Testis (tissue), 2 donors: Measurements from ENCODE around the gene CAD.

ENCODE experiments used
- CTCF ChIP-seq, 3 experiments: fragments of 450-650 bp in 2 of 3; fragments of 200-600 bp in 1 of 3; sonication (generic) in 1 of 3; IDR thresholded peaks; one replicate each; pipeline ENCODE4 v1.5.1; 2016 to 2019; ENCODE audit warnings: antibody characterized with exemption in 3 of 3, mild to moderate bottlenecking in 2 of 3, moderate library complexity in 1 of 3
- POLR2A ChIP-seq: fragments of 450-650 bp; IDR thresholded peaks from one replicate; pipeline ENCODE4 v1.6.1; 2017; ENCODE audit warnings: antibody characterized with exemption, mild to moderate bottlenecking, moderate library complexity

GRCh38 chr2:27204566-27204965 is 12.6 kb upstream of the CAD start:
- TF ChIP-seq CTCF (IDR thresholded peaks at IDR 0.05) (no peak), POLR2A (no peak)
